Measurements from ENCODE around the gene SNX5.

The SNX5 gene

GRCh38 chr20:17968366-17969277 is at the start of gene SNX5, which contains the start of gene MGME1:
SNX5 (minus strand) TSS chr20:17968794; CDS start chr20:17968425, 369 bp downstream.
MGME1 (plus strand) TSS chr20:17969018; CDS start chr20:17969860, 842 bp downstream.
- TF ChIP-seq USF1 (IDR thresholded peaks at IDR 0.05) (peak; percentile 88), YY1 (IDR thresholded peaks at IDR 0.05; ENCODE audit: low read depth) (peak; percentile 97), REST (IDR thresholded peaks at IDR 0.05; ENCODE audit: low read depth) (no peak), FOXM1 (IDR thresholded peaks at IDR 0.05; ENCODE audit: borderline replicate concordance, low read depth) (peak; percentile 94), TEAD4 (IDR thresholded peaks at IDR 0.05) (peak; percentile 33; the same call in 1 of the 2 replicates), RAD21 (IDR thresholded peaks at IDR 0.05; ENCODE audit: low read depth) (no peak), EGR1 (IDR thresholded peaks at IDR 0.05) (peak; percentile 47), TAF1 (IDR thresholded peaks at IDR 0.05; ENCODE audit: low read depth) (peak; percentile 45), TCF12 (IDR thresholded peaks at IDR 0.05; ENCODE audit: low read depth) (peak; percentile 36), NFIC (IDR thresholded peaks at IDR 0.05) (no peak), MAX (IDR thresholded peaks at IDR 0.05) (peak; percentile 99), CEBPB (IDR thresholded peaks at IDR 0.05) (no peak), ZBTB7A (IDR thresholded peaks at IDR 0.05; ENCODE audit: low read depth) (no peak), EP300 (IDR thresholded peaks at IDR 0.05; ENCODE audit: borderline replicate concordance) (no peak; the same call in 1 of the 2 replicates), CREB1 (IDR thresholded peaks at IDR 0.05; ENCODE audit: low read depth) (peak; percentile 90)

- TF ChIP-seq REST (IDR thresholded peaks at IDR 0.05; ENCODE audit: low read depth) (no peak), CREB1 (IDR thresholded peaks at IDR 0.05; ENCODE audit: low read depth) (no peak), TAF1 (IDR thresholded peaks at IDR 0.05; ENCODE audit: low read depth) (no peak), USF1 (IDR thresholded peaks at IDR 0.05) (no peak), RAD21 (IDR thresholded peaks at IDR 0.05; ENCODE audit: low read depth) (no peak), ZBTB7A (IDR thresholded peaks at IDR 0.05; ENCODE audit: low read depth) (no peak), FOXM1 (IDR thresholded peaks at IDR 0.05; ENCODE audit: borderline replicate concordance, low read depth) (no peak), CEBPB (IDR thresholded peaks at IDR 0.05) (no peak), NFIC (IDR thresholded peaks at IDR 0.05) (no peak), MAX (IDR thresholded peaks at IDR 0.05) (no peak), EGR1 (IDR thresholded peaks at IDR 0.05) (no peak), YY1 (IDR thresholded peaks at IDR 0.05; ENCODE audit: low read depth) (no peak), TEAD4 (IDR thresholded peaks at IDR 0.05) (no peak), EP300 (IDR thresholded peaks at IDR 0.05; ENCODE audit: borderline replicate concordance) (no peak), TCF12 (IDR thresholded peaks at IDR 0.05; ENCODE audit: low read depth) (no peak)
Measured at GRCh38 chr20:18018100-18018499, 49.5 kb upstream of the SNX5 start.

- TF ChIP-seq EP300 (IDR thresholded peaks at IDR 0.05; ENCODE audit: borderline replicate concordance) (no peak), ZBTB7A (IDR thresholded peaks at IDR 0.05; ENCODE audit: low read depth) (no peak)
Measured at GRCh38 chr20:18016772-18017171, 48.2 kb upstream of the SNX5 start.

- TF ChIP-seq EP300 (IDR thresholded peaks at IDR 0.05; ENCODE audit: borderline replicate concordance) = no peak
- TF ChIP-seq TCF12 (IDR thresholded peaks at IDR 0.05; ENCODE audit: low read depth) = no peak
- no peak for TF ChIP-seq CEBPB (IDR thresholded peaks at IDR 0.05)
Measured at GRCh38 chr20:18014411-18014810, 45.8 kb upstream of the SNX5 start.

GRCh38 chr20:18012901-18013300 is 44.3 kb upstream of the SNX5 start:
- TF ChIP-seq EGR1 (IDR thresholded peaks at IDR 0.05) (no peak), TEAD4 (IDR thresholded peaks at IDR 0.05) (no peak), FOXM1 (IDR thresholded peaks at IDR 0.05; ENCODE audit: borderline replicate concordance, low read depth) (no peak), TAF1 (IDR thresholded peaks at IDR 0.05; ENCODE audit: low read depth) (no peak), TCF12 (IDR thresholded peaks at IDR 0.05; ENCODE audit: low read depth) (no peak), NFIC (IDR thresholded peaks at IDR 0.05) (no peak), EP300 (IDR thresholded peaks at IDR 0.05; ENCODE audit: borderline replicate concordance) (no peak), MAX (IDR thresholded peaks at IDR 0.05) (no peak), CEBPB (IDR thresholded peaks at IDR 0.05) (no peak), CREB1 (IDR thresholded peaks at IDR 0.05; ENCODE audit: low read depth) (no peak), REST (IDR thresholded peaks at IDR 0.05; ENCODE audit: low read depth) (no peak), USF1 (IDR thresholded peaks at IDR 0.05) (no peak), YY1 (IDR thresholded peaks at IDR 0.05; ENCODE audit: low read depth) (no peak), RAD21 (IDR thresholded peaks at IDR 0.05; ENCODE audit: low read depth) (no peak), ZBTB7A (IDR thresholded peaks at IDR 0.05; ENCODE audit: low read depth) (no peak)
